Ramos (cell line): ENCODE measurements around the gene RPL18.

ENCODE experiments used
- in situ Hi-C: fragments of 300-500 bp; cut with MboI; formaldehyde crosslinking; loops from one replicate; pipeline ENCODE4 v1.14.3; 2022; ENCODE audit warnings: low sequenced_read_pairs; ENCODE audit not compliant: unreplicated experiment

RPL18 gene

DNA sequence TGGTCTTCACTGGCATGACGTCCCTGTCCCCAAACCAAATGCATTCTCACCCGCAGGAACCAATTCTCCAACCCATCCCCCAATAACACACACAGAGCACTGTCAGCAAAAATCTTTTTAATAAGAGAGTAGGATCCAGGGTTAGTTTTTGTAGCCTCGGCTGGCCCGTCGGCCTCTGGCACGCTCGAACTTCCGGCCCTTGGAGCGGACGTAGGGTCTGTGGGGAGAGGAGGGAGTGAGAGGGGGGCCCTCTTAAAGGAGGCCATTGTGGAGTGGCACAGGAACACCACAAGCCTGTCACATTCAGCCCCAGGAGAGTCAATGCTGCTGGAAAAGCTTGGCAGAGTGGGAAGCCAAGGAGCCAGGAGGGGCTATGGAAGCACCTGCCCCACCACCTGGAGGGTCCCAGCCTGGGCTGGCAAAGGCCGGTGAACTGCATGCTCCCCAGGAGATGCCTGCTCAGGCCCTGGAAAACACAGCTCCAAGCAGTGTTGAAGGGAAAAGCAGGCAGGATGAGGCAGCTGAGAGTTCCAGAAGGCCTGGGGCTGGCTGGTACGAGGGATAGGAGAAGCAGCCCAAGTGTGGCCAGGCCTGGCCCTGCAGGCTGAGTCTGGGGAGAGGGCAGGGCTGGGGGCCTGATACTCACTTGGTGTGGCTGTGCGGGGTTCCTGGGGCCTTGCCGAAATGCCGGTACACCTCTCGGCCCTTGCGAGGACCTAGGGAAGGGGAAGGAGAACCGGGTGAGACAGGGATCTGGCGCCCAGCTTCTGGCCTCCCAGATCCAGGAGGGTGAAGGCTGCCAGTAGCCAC is 3.5 kb downstream of the RPL18 start:
- in situ Hi-C loops, result no loop called here

DNA sequence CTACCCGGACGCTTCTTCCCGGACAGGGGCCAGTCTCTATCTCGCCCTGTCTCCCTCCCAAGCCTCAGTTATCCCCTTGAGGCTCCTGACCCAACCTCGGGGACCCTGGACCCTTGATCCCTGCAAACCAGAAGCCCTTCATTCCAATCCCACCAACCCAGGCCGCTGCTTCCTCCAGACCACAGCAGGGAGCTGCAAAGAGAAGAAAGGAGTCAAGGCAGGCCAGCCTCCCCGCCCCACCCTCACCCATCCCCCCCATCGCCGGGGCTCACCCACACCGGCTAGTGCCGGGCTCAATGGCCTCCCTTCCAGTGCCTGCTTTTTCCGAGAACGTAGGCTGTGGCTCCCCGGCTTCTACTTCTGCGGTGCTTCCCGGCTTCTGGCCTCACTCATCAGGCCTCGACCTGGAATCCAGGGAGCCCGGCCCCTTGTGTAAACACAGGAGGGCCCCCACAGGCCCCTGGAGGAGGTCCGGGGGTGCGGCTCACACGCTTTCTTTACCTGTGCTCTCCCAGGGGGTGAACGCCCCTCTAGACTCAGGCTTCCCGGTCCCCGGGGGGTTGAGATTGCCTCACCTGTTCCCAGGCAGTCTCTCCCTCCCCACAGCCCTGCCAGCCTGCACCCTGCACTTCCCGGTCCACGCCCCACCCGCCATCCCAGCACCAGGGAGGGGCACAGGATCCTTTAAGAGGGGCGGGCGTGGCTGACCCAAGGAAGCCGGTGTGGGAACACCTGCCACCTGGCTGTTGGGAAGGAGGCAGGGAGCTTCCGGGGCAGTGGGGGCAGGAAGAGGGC is 4.3 kb downstream of the RPL18 start, which contains the start of gene FAM83E:
TSS of gene FAM83E (minus strand) at position 641 of the 795 bp plus-strand sequence. CDS start 1,704 bp downstream, outside the sequence.
- in situ Hi-C loops, result no loop called here

DNA sequence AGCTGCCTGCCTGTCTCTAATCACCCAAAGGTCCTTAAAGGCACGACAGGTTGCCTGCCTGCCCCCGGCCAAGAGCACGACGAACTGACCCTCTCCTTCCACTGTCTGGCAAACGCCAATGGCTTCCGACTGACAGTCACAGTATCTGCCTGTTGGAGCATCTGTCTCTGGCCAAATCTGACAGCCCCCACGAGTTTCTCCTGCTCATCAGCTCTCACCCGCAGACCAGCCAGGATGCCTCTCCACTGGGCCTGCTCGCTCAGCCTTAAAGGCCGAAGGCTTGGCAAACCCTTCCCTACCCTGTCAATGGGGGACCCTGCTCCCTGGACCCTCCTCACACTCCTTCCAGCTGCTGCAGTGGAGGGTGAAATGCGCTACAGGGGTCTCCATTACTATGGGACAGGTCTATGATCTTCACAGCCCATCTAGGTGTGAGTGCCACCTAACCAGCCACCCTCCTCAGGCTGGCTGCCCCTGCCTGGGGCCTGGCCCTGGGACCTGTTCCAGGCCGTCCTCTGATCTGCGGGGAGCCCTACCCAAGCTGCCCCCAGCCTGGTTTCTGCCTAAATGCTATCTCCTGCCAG is 5.0 kb downstream of the RPL18 start:
- in situ Hi-C loops, result no loop called here

DNA sequence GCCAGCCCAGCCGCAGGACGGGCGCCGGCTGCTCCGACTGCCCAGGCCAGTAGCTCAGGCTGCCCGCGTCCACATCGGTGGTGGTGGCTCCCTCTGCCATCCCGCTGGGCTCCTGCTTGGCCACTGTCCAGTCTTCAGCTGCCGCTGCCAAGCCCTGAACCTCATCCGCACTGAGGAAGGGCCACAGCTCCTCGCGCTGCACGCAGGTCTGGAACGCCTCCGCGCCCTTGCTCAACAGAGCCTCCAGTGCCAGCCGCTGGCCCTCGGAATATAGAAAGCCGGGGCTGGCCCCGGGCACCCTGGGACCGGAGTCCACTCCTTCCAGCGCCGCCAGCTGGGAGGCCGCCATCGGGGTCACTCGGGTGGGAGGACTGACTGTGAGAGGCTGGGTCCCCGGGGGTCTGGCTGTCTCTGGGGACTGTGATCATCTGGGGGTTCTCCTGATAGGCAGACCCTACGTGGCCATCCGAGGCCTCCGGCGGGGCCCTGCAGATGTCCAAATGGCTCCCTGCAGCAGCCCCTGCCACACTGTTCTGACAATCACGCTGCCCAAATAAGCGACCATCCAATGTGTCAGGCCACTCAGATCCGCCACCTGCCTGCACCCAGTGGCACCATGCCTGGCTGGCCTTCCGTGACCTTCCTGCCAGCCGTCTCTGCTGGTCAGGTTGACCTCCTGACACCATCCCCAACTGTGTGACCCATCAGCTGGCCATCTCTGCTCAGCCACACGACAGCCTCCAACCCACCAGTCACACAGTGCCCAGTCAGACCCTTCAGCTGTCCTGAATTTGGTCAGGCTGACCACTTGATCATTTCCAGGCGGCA is 5.7 kb downstream of the RPL18 start:
- in situ Hi-C loops, result no loop called here

DNA sequence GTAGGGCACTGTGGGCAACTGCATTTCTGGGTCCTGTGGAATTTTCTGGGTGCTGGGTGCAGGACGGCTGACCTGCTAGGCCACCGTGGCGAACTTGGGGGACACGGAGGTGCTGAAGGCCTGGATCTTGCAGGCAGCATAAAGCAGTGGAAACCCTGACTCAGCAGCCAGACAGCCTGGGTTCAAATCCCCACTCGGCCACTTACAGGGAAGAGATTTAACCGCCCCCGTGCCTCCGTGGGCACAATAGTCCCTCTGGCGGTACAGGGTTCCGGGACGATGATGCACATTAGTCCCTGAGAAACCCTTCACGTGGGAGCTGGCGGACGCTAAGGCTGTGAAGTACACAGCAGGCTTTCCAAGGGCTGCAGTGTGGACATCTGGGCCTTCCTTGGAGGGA is 7.1 kb downstream of the RPL18 start:
- in situ Hi-C loops, result no loop called here

DNA sequence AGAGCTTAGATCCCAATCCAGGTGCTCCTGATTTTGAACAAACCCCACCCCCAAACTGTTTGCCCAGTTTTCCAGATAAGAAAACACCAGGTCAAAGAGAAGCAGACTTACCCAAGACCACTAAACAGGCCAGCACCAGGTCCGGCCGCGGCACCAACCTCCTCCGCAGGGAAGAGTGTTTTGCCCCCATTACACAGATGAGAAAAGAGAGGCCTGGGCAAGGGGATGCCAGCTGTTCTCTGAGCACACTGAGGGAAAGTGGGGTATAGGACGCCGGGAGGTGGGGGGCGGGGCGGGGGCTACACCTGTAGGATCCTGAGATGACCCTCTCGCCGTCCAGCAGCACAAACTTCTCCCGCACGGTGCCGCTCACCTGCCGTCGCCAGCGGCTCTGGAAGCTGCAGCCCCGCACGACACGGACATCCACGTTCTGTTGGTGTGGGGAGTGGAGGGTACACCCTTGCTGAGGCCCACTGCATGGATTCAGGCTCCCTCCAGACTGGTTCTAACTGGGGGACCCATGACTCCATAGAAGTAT is 9.3 kb downstream of the RPL18 start:
- in situ Hi-C loops, result no loop called here

DNA sequence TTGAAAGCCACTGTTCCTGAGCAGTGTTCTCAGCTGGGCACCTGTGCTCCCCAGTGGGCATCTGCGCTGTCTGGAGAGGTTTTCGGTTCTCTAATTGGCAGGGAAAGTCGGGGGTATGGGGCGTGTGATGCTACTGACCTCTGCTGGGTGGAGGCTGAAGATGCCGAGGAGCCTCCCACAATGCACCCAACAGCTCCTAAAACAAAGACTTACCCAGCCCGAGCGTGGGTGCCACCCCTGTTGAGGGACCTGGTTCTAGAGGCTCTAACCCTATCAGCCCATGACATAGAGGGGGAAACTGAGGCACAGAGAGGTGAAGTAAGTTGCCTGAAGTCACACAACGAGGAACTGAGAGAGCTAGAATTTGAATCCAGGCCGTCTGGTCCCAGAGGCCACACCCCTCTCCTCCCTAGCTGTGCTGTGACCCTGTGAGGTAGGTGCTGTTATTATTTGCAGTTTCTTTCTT is 10.1 kb downstream of the RPL18 start:
- in situ Hi-C loops, result no loop called here

DNA sequence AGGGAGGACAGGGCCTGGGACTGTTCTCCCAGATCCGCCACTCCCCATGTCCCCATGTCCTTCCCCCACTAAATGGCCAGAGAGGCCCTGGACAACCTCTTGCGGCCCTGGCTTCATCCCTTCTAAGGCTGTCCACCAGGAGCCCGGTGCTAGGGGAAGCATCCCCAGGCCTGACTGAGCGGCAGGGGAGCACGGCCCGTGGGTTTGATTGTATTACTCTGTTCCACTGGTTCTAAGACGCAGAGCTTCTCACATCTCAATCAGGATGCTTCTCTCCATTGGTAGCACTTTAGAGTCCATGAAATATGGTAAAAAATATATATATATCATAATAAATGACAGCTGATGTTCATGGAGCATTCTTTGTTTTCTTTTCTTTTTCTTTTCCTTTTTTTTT is 11.6 kb downstream of the RPL18 start:
- in situ Hi-C loops, result no loop called here

DNA sequence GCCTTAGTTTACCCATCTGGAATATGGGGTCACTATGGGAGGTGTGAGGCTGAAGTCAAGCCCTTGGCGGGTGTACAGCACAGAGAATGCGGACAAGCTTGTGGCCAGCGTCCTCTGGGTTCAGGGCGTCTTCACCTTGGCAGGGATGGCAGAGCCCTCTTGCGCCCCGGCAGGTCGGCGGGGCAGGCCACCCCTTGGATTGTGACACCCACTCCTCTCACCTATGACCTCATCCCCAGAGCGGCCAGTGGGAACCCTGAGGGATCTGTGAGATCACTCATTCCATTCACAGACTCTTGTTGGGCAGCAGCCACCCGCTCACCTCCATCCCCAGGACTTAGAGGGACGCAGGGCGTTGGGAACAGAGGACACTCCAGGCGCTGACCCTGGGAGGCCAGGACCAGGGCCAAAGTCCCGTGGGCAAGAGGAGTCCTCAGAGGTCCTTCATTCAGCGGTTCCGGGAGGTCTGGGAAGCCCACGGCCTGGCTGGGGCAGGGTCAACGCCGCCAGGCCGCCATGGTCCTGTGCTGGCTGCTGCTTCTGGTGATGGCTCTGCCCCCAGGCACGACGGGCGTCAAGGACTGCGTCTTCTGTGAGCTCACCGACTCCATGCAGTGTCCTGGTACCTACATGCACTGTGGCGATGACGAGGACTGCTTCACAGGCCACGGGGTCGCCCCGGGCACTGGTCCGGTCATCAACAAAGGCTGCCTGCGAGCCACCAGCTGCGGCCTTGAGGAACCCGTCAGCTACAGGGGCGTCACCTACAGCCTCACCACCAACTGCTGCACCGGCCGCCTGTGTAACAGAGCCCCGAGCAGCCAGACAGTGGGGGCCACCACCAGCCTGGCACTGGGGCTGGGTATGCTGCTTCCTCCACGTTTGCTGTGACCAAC is 12.3 kb downstream of the RPL18 start, which contains the start of gene SPACA4:
TSS of gene SPACA4 (plus strand) at position 280 of the 896 bp plus-strand sequence. CDS start at position 517, 237 bp downstream.
- in situ Hi-C loops, result no loop called here

DNA sequence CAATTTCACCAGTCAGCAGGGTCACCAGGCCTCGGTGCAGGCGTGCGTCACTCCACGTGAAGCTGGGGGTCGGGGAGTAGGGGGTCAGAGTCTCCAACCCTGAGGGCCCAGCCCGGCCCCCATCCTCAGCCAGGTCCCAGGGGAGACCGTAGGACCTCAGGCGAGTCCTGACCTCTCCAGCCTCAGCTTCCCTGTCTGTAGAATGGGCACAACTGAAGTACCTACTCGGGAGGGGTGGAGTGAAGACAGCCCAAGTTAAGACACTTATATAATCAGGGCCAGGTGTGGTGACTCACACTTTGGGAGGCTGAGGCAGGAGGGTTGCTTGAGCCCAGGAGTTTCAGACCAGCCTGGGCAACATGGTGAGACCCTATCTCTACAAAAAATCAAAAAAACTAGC is 15.1 kb downstream of the RPL18 start:
- in situ Hi-C loops, result no loop called here

DNA sequence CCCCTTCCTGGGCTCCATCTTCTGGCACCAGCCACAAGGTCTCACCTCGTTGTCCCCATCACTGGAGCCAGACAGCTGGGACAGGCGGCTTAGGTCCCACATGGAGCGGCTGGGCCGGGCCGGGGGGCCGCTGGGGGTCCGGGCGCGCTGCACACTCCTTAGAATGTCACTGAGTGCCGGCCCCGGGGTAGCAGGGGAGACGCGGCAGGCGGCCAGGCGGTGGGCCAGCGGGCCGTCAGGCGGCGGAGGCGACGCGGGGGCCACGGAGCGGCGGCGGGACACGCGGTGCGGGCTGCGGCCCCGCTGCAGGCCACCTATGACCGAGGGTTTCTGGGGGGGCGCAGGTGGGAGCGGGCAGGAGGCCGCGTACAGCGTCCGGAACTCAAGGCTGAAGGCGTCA is 15.5 kb downstream of the RPL18 start:
- in situ Hi-C loops, result no loop called here

DNA sequence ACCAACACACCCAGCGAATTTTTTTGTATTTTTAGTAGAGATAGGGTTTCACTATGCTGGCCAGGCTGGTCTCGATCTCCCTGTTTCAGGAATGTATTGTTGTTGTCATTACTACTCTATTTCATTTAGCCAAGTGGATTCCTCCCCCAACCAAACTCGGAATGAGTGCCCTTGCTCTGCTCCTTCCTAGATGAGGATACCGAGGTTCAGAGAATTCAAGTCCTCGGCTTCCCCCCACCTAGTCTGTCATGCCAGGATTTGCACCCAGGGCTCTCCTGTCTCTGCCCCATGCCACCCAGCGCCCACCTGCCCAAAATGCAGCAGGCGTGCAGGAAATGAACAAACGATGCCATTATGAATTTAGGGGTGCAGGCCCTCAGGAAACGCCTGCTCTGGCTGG is 16.0 kb downstream of the RPL18 start:
- in situ Hi-C loops, result no loop called here

DNA sequence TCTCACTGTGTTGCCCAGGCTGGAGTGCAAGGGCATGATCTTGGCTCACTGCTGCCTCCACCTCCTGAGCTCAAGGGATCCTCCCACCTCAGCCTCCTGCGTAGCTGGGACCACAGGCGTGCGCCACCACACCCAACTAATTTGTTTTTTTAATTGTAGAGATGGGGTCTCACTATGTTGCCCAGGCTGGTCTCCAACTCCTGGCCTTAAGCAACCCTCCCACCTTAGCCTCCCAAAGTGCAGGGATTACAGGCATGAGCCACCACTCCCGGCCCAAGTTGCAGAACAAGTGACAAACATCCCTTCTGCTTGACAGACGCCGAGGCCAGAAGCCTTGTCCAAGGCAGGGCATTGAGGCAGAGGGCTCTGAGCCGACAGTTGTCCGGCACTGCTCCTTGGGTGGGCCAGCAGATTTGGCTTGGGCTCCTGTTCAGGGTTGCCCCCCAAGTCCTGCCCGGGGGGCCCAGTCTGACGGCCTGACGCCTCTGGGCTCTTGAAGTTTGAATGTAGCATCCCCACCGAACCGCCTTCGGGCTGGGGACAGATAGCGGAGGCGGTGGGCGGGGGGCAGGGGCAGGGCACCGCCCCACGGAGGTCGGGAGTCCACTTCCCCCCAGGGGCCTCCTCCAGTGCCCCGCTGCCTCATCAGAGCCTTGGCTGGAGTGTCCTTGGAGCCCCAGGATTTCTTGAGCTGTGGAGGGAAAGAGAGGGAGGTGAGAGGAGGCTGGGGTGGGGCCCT is 18.1 kb downstream of the RPL18 start:
- in situ Hi-C loops, result no loop called here

DNA sequence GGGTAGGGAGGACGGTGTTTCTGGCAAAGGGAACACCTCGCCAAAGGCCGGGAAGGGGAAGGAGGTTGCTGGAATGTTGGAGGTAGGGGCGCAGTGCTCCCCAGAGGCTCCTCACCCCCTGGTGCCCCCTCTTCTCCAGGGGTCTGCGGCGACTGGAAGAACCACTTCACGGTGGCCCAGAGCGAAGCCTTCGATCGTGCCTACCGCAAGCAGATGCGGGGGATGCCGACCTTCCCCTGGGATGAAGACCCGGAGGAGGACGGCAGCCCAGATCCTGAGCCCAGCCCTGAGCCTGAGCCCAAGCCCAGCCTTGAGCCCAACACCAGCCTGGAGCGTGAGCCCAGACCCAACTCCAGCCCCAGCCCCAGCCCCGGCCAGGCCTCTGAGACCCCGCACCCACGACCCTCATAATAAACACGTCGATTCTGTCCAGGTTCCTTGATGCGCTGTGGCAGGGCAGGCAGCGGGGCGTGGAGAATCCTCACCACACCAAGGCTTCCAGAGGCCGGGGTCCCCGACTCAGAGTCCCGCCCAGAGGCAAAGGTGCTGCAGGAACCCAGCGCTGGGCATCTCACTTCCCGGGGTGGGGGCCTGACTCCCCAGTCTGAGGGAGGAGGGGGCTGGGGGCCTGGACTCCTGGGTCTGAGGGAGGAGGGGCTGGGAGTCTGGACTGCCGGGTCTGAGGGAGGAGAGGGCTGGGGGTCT is 19.8 kb downstream of the RPL18 start:
- in situ Hi-C loops, result no loop called here

DNA sequence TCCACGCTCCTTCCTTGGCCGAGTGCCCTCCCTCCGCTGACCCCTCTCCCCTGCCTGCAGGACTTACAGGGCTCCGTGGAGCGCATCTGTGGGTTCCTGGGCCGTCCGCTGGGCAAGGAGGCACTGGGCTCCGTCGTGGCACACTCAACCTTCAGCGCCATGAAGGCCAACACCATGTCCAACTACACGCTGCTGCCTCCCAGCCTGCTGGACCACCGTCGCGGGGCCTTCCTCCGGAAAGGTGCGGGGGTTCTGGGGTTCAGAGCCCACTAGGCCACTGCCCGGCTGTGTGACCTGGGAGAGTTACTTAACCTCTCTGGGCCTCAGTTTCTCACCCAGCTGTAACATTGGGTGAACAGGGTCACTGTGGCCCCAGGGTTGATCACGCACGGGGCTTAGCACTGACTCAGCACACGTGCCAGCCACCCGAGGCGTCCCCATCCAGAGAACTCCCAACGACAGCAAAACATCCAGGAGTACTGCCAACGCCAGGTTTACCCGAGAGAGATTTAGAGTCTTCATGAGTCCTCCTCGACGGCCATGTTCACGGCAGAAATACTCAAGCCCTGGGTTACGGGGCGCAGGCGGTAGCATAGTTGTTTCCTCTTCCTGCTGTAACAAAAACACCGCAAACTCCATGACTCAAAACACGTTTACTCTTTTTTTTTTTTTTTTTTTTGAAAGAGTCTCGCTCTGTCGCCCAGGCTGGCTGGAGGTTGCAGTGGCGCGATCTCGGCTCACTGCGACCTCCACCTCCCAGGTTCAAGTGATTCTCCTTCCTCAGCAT is 22.1 kb downstream of the RPL18 start:
- in situ Hi-C loops, result no loop called here

DNA sequence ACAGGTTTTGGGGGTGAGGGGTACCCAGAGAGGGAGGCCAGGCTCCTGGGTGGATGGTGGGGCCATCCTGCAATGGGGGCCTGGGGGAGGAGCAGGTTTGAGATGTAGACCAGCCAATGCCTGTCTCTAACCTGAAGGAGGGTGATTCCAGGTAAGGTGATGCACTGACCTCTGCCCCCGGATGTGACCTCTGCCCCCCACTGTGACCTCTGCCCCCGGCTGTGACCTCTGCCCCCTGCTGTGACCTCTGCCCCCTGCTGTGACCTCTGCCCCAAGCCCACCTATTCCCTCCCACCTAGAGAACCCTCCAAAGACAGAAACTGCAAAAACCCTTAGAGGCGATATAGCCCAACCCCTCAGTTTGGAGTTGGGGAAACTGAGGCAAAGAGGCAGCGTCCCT is 22.7 kb downstream of the RPL18 start:
- in situ Hi-C loops, result no loop called here

DNA sequence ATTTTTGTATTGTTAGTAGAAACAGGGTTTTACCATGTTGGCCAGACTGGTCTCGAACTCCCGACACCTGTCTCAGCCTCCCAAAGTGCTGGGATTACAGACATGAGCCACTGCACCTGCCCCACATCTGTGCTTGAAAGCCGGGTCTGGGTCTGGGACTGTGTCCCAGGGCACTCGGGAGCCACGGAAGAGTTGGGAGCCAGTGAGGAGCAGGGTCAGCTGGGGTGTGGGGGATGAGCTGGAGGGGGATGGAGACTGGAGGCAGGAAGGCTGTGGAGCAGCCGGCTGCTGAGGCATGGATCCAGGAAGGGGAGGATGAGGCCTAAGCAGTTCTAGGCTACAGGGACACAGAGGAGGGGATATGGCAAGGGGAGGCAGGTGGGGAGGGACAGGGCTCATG is 23.1 kb downstream of the RPL18 start:
- in situ Hi-C loops, result no loop called here
